SK-N-SH (cell line): ENCODE measurements around the gene FAM217A. TPM values are rescaled to one million over a fixed set of nuclear protein-coding genes. Genes with fewer than 3 reads are reported as not detected.

Source experiments
- CTCF ChIA-PET: fragments of 300-600, 350-600 bp; formaldehyde crosslinking; extraction: SDS; loops from one replicate; lab custom pipeline; 2021; lab: Yijun Ruan, JAX
- POLR2A ChIA-PET: fragments of 350-600 bp; sonication (Branson Sonifier 250); formaldehyde crosslinking; extraction: SDS; loops from one replicate; lab custom pipeline; 2020; ENCODE audit warnings: antibody characterized with exemption, inconsistent platforms; lab: Yijun Ruan, JAX
- DNase-seq: peaks from one replicate; pipeline ENCODE4 v3.0.0; 2012
- H2AFZ ChIP-seq: fragments of 200-600 bp; sonication (generic); 2 replicates; pipeline ENCODE4 v1.8.1; 2016; ENCODE audit warnings: antibody characterized with exemption, mild to moderate bottlenecking, low read depth
- H3F3A ChIP-seq: fragments of 200-600 bp; sonication (generic); replicated peaks from 2 replicates; pipeline ENCODE3; 2016; ENCODE audit warnings: antibody characterized with exemption, mild to moderate bottlenecking; ENCODE audit not compliant: insufficient read depth
- H3K27ac ChIP-seq, 2 experiments: fragments of 200-500 bp in 1 of 2; fragments of 200-600 bp in 1 of 2; sonication (Bioruptor generic) in 1 of 2; sonication (generic), shearing (Covaris generic) in 1 of 2; 2 replicates each; pipeline versions ENCODE4 v1.5.1 to v1.6.1; 2014 to 2016; ENCODE audit warnings: low read depth in 2 of 2, inconsistent platforms in 1 of 2, low read length in 1 of 2, mild to moderate bottlenecking in 1 of 2, mixed read lengths in 1 of 2
- H3K27me3 ChIP-seq: fragments of 200-600 bp; sonication (generic), shearing (Covaris generic); 2 replicates; pipeline ENCODE4 v1.6.1; 2016; ENCODE audit warnings: mixed run types; ENCODE audit not compliant: insufficient read depth
- H3K36me3 ChIP-seq, 2 experiments: fragments of 200-500 bp in 1 of 2; fragments of 200-600 bp in 1 of 2; sonication (Bioruptor generic) in 1 of 2; sonication (generic) in 1 of 2; replicated peaks in 1 of 2; 2 replicates each; pipeline versions ENCODE3 to v1.5.1; 2014 to 2016; ENCODE audit warnings: low read length in 1 of 2, mild to moderate bottlenecking in 1 of 2; ENCODE audit not compliant: insufficient read depth in 2 of 2, control insufficient read depth in 1 of 2
- H3K4me1 ChIP-seq, 2 experiments: fragments of 200-500 bp in 1 of 2; fragments of 200-600 bp in 1 of 2; sonication (Bioruptor generic) in 1 of 2; sonication (generic), shearing (Covaris generic) in 1 of 2; 2 replicates each; pipeline versions ENCODE4 v1.5.1 to v1.6.1; 2014 to 2016; ENCODE audit warnings: low read depth in 1 of 2, low read length in 1 of 2, mixed run types in 1 of 2; ENCODE audit not compliant: insufficient read depth in 2 of 2, control insufficient read depth in 1 of 2
- H3K4me2 ChIP-seq: fragments of 200-600 bp; sonication (generic), shearing (Covaris generic); 2 replicates; pipeline ENCODE4 v1.6.1; 2017; ENCODE audit warnings: mixed run types
- H3K4me3 ChIP-seq, 2 experiments: fragments of 200-500 bp in 1 of 2; fragments of 200-600 bp in 1 of 2; sonication (Bioruptor generic) in 1 of 2; sonication (generic), shearing (Covaris generic) in 1 of 2; 2 replicates each; pipeline versions ENCODE4 v1.5.1 to v1.8.1; 2014 to 2016; ENCODE audit warnings: low read depth in 2 of 2, inconsistent platforms in 1 of 2, low read length in 1 of 2, mild to moderate bottlenecking in 1 of 2, mixed read lengths in 1 of 2, moderate library complexity in 1 of 2
- H3K79me2 ChIP-seq: fragments of 200-600 bp; sonication (generic); 2 replicates; pipeline ENCODE4 v1.8.1; 2017; ENCODE audit warnings: mild to moderate bottlenecking; ENCODE audit not compliant: insufficient read depth
- H3K9ac ChIP-seq: fragments of 200-600 bp; sonication (generic); 2 replicates; pipeline ENCODE4 v1.6.1; 2017; ENCODE audit warnings: mixed run types
- H3K9me2 ChIP-seq: fragments of 200-600 bp; sonication (generic); 2 replicates; pipeline ENCODE4 v1.6.1; 2017; ENCODE audit warnings: mixed run types
- H3K9me3 ChIP-seq: fragments of 200-600 bp; sonication (generic); 2 replicates; pipeline ENCODE4 v1.6.1; 2017; ENCODE audit warnings: mixed run types, mild to moderate bottlenecking, moderate library complexity
- H4K20me1 ChIP-seq: fragments of 200-600 bp; sonication (generic); 2 replicates; pipeline ENCODE4 v1.6.1; 2017; ENCODE audit warnings: mild to moderate bottlenecking, mixed run types; ENCODE audit not compliant: insufficient read depth
- CHD2 ChIP-seq: fragments of 150-350 bp; IDR thresholded peaks from 2 replicates; pipeline ENCODE4 v1.6.1; 2018; ENCODE audit warnings: low read length; ENCODE audit not compliant: partially characterized antibody
- CTCF ChIP-seq: fragments of 200-600 bp; sonication (generic); IDR thresholded peaks from 2 replicates; pipeline ENCODE4 v1.6.1; 2017; ENCODE audit warnings: antibody characterized with exemption, mild to moderate bottlenecking, moderate library complexity
- ELF1 ChIP-seq: IDR thresholded peaks from 2 replicates; pipeline ENCODE4 v1.4.0; 2012
- EZH2phosphoT487 ChIP-seq: fragments of 200-600 bp; sonication (generic); IDR thresholded peaks from 2 replicates; pipeline ENCODE4 v1.6.1; 2017; ENCODE audit warnings: low read depth, mixed run types, mild to moderate bottlenecking, antibody characterized with exemption, moderate library complexity, borderline replicate concordance
- FOSL2 ChIP-seq: IDR thresholded peaks from 2 replicates; pipeline ENCODE4 v1.4.0; 2012; ENCODE audit warnings: low read depth, mild to moderate bottlenecking, moderate library complexity, borderline replicate concordance
- GABPA ChIP-seq: IDR thresholded peaks from 2 replicates; pipeline ENCODE4 v1.4.0; 2012; ENCODE audit warnings: low read depth, mild to moderate bottlenecking
- GATA2 ChIP-seq: sonication (generic); formaldehyde crosslinking; IDR thresholded peaks from 2 replicates; pipeline ENCODE4 v1.5.0; 2020; ENCODE audit warnings: mild to moderate bottlenecking, missing genetic modification reagents
- IRF3 ChIP-seq: fragments of 150-350 bp; IDR thresholded peaks from 2 replicates; pipeline ENCODE4 v1.6.1; 2016; ENCODE audit warnings: mild to moderate bottlenecking, low read depth, low read length
- JUND ChIP-seq: IDR thresholded peaks from 2 replicates; pipeline ENCODE4 v1.4.0; 2012
- MAX ChIP-seq: IDR thresholded peaks from 2 replicates; pipeline ENCODE4 v1.4.0; 2012; ENCODE audit warnings: low read depth
- MXI1 ChIP-seq: IDR thresholded peaks from 2 replicates; pipeline ENCODE4 v1.6.1; 2012; ENCODE audit warnings: mild to moderate bottlenecking, low read depth, low read length, improper control_type of control experiment
- NFIC ChIP-seq: IDR thresholded peaks from 2 replicates; pipeline ENCODE4 v1.4.0; 2012; ENCODE audit warnings: borderline replicate concordance
- NRF1 ChIP-seq: IDR thresholded peaks from 2 replicates; pipeline ENCODE4 v1.6.1; 2012; ENCODE audit warnings: low read depth, mild to moderate bottlenecking, low read length
- POLR2AphosphoS5 ChIP-seq: IDR thresholded peaks from 2 replicates; pipeline ENCODE4 v1.6.1; 2012; ENCODE audit warnings: low read depth, low read length
- RAD21 ChIP-seq: IDR thresholded peaks from 2 replicates; pipeline ENCODE4 v1.6.1; 2012; ENCODE audit warnings: mild to moderate bottlenecking, low read length
- REST ChIP-seq: IDR thresholded peaks from 2 replicates; pipeline ENCODE4 v1.6.1; 2012; ENCODE audit warnings: mild to moderate bottlenecking, low read depth, low read length, moderate library complexity
- RFX5 ChIP-seq: IDR thresholded peaks from 2 replicates; pipeline ENCODE4 v1.6.1; 2012; ENCODE audit warnings: mild to moderate bottlenecking, improper control_type of control experiment, low read length
- RXRA ChIP-seq: IDR thresholded peaks from 2 replicates; pipeline ENCODE4 v1.4.0; 2012; ENCODE audit warnings: low read depth, mild to moderate bottlenecking, borderline replicate concordance
- TCF12 ChIP-seq: IDR thresholded peaks from 2 replicates; pipeline ENCODE4 v1.4.0; 2012
- USF1 ChIP-seq: IDR thresholded peaks from 2 replicates; pipeline ENCODE4 v1.4.0; 2012; ENCODE audit warnings: low read depth, borderline replicate concordance
- WGBS: methylation state at CpG from one replicate; pipeline ENCODE4 v1.1.6; 2017; ENCODE audit warnings: low lambda C conversion rate; 5-methylcytosine and 5-hydroxymethylcytosine counted together
- polyA plus RNA-seq, 3 experiments: library from polyadenylated mRNA; depleted of rRNA; stranded (reverse); fragments of >200 nt; gene quantifications; 2 replicates each; pipeline ENCODE4 v1.2.3, GENCODE V29; 2012

The FAM217A gene
- polyA plus RNA-seq, 1 of the 3 experiments (the other 2 are of a cell fraction) = not detected

GRCh38 chr6:4085332-4085700, 6.4 kb upstream of the FAM217A start:
- H3F3A ChIP-seq = peaks cover 7% of the 10 kb centered on the region
- CTCF ChIA-PET = interaction anchor here (0.6 to 1.4 kb wide), 2 partner anchors 28 to 30 kb away, joined by 3 to 5 read pairs; no protein-coding TSS in a partner anchor
- no peaks in the 10 kb centered on the region for H3K27me3 ChIP-seq
- H3K9ac ChIP-seq = no peak overlapping the region
- H3K4me1 ChIP-seq = no peaks in the 10 kb centered on the region
- no peak overlapping the region for H3K4me3 ChIP-seq
- no peaks in the 10 kb centered on the region for H3K79me2 ChIP-seq
- H3K4me2 ChIP-seq = no peak overlapping the region
- no peaks in the 10 kb centered on the region for H4K20me1 ChIP-seq
- H3K9me3 ChIP-seq = no peaks in the 10 kb centered on the region
- WGBS = 83% methylated on average over 1 of the region's 1 CpG
- TF ChIP-seq JUND (no peak), FOSL2 (0 out of 2 replicates have a peak, but pooled peaks have one; percentile 6)
- H3K27ac ChIP-seq = no peak overlapping the region
- no peaks in the 10 kb centered on the region for H3K9me2 ChIP-seq
- H3K36me3 ChIP-seq = no peaks in the 10 kb centered on the region
- no peak for DNase-seq
- H2AFZ ChIP-seq = no peak overlapping the region
- POLR2A ChIA-PET = interaction anchor here (0.5 kb wide), 1 partner anchor 819 kb away, joined by 3 read pairs; no protein-coding TSS in a partner anchor

GRCh38 chr6:4084444-4085331, 5.8 kb upstream of the FAM217A start:
- Histone ChIP-seq H4K20me1 (no peaks in the 10 kb centered on the region), H3K9me3 (no peaks in the 10 kb centered on the region), H3K79me2 (no peaks in the 10 kb centered on the region), H3K9me2 (no peaks in the 10 kb centered on the region), H3F3A (peaks cover 7% of the 10 kb centered on the region), H3K4me3 (no peak overlapping the region), H3K27me3 (no peaks in the 10 kb centered on the region), H3K36me3 (no peaks in the 10 kb centered on the region), H3K27ac (no peak overlapping the region), H3K4me1 (no peaks in the 10 kb centered on the region), H3K4me2 (no peak overlapping the region), H2AFZ (no peak overlapping the region), H3K9ac (no peak overlapping the region)
- POLR2A ChIA-PET = interaction anchor here (0.5 kb wide), 1 partner anchor 819 kb away, joined by 3 read pairs; no protein-coding TSS in a partner anchor
- 86% methylated on average over 9 of the region's 9 CpGs for WGBS
- no peak for DNase-seq
- CTCF ChIA-PET = interaction anchor here (0.7 to 1.4 kb wide), 3 partner anchors 27 to 71 kb away, joined by 3 read pairs; no protein-coding TSS in a partner anchor
- TF ChIP-seq GATA2 (no peak), CTCF (no peak), ELF1 (no peak), RAD21 (no peak), NRF1 (no peak), IRF3 (no peak), REST (no peak), EZH2phosphoT487 (no peak), RXRA (no peak), NFIC (no peak), TCF12 (no peak), MAX (no peak), CHD2 (no peak), MXI1 (no peak), RFX5 (no peak), POLR2AphosphoS5 (no peak), GABPA (no peak), USF1 (no peak)
